Spleen (tissue), 11 donors: ENCODE results near the gene TMEM63B. TPM values are rescaled to one million over a fixed set of nuclear protein-coding genes. Genes with fewer than 3 reads are reported as not detected.
"Not testable (repeated sequence)": the region's sequence is repeated elsewhere in the genome, so short reads cannot be mapped to it uniquely, and the experiment has no call there.

ENCODE experiments used
- DNase-seq: peaks from one replicate; pipeline ENCODE4 v3.0.0-alpha.2; 2020
- H3K27ac ChIP-seq, 8 donors: fragments of 200-600 bp; sonication (generic) in 7 of 8; 1 replicate in 4 of 8; 2 replicates in 4 of 8; pipeline versions ENCODE4 v1.5.0 to v1.8.0; 2016 to 2021; ENCODE audit warnings: inconsistent platforms in 4 of 8, mild to moderate bottlenecking in 4 of 8, moderate library complexity in 1 of 8
- H3K27me3 ChIP-seq, 7 donors: fragments of 200-600 bp; sonication (generic) in 6 of 7; replicated peaks in 1 of 7; 1 replicate in 4 of 7; 2 replicates in 3 of 7; pipeline versions ENCODE4 v1.5.0 to v1.8.0; 2016 to 2021; ENCODE audit warnings: inconsistent platforms in 3 of 7, mild to moderate bottlenecking in 1 of 7
- H3K36me3 ChIP-seq, 6 donors: fragments of 200-600 bp; sonication (generic) in 5 of 6; 1 replicate in 4 of 6; 2 replicates in 2 of 6; pipeline versions ENCODE4 v1.5.0 to v1.8.0; 2016 to 2021; ENCODE audit warnings: inconsistent platforms in 2 of 6
- H3K4me1 ChIP-seq, 6 donors: fragments of 200-600 bp; sonication (generic) in 5 of 6; 1 replicate in 3 of 6; 2 replicates in 3 of 6; pipeline versions ENCODE4 v1.5.0 to v1.8.0; 2016 to 2021; ENCODE audit warnings: inconsistent platforms in 3 of 6
- H3K4me3 ChIP-seq, 8 donors: fragments of 200-600 bp; sonication (generic) in 7 of 8; 1 replicate in 4 of 8; 2 replicates in 4 of 8; pipeline versions ENCODE4 v1.5.0 to v1.8.0; 2016 to 2021; ENCODE audit warnings: inconsistent platforms in 4 of 8, mild to moderate bottlenecking in 4 of 8, moderate library complexity in 2 of 8
- H3K9me3 ChIP-seq, 8 donors: fragments of 200-600 bp; sonication (generic) in 7 of 8; 1 replicate in 4 of 8; 2 replicates in 4 of 8; pipeline versions ENCODE4 v1.5.0 to v1.8.0; 2016 to 2021; ENCODE audit warnings: inconsistent platforms in 4 of 8
- CTCF ChIP-seq, 11 experiments: fragments of 200-600 bp in 7 of 11; fragments of 450-650 bp in 4 of 11; sonication (generic) in 4 of 11; IDR thresholded peaks in 8 of 11; conservative IDR thresholded peaks in 3 of 11; 1 replicate in 7 of 11; 2 replicates in 4 of 11; pipeline versions ENCODE4 v1.4.0 to v1.8.0; 2016 to 2021; ENCODE audit warnings: antibody characterized with exemption in 11 of 11, inconsistent platforms in 4 of 11, mild to moderate bottlenecking in 1 of 11
- POLR2A ChIP-seq, 3 donors: fragments of 450-650 bp; IDR thresholded peaks; one replicate each; pipeline ENCODE4 v1.5.1; 2017; ENCODE audit warnings: antibody characterized with exemption in 3 of 3, mild to moderate bottlenecking in 1 of 3
- POLR2AphosphoS5 ChIP-seq, 3 donors: sonication (generic); formaldehyde crosslinking; IDR thresholded peaks; one replicate each; pipeline ENCODE4 v1.5.1; 2017; ENCODE audit warnings: antibody characterized with exemption in 3 of 3
- WGBS, 5 donors: extraction: QIAGEN DNeasy Blood & Tissue Kit in 3 of 5; methylation state at CpG; one replicate each; pipeline versions ENCODE4 v1.1.5 to v1.1.7; 2013 to 2018; 5-methylcytosine and 5-hydroxymethylcytosine counted together
- intact Hi-C: fragments of 100-400 bp; cut with DNase I; formaldehyde crosslinking; loops from one replicate; pipeline ENCODE4 v1.15.0; 2023; ENCODE audit warnings: low total_unique reads
- polyA plus RNA-seq, 3 donors: library from polyadenylated mRNA; stranded (reverse); fragments of 200-250 nt; gene quantifications; one replicate each; pipeline ENCODE4 v1.2.1, GENCODE V29; 2013
- total RNA-seq, 7 donors: library from RNA; depleted of rRNA in 3 of 7; stranded (reverse); fragments of >200 nt in 3 of 7; fragmentation: NEBNext Ultra II Directional in 4 of 7; extraction: Animal tissue kit (Norgen Biotek cat#: 25700) in 4 of 7; gene quantifications; one replicate each; pipeline versions ENCODE4 v1.1.0 to v1.2.1, GENCODE V29; 2016 to 2021
- donor health status: healthy with polysubstance abuse.
- donor health status: DM: no; HTN: no; CAD: no; lungs with moderate emphysema.
- donor health status: DM: no; HTN: no; CAD: no.
- donor health status: Bipolar disorder and iron deficiency.
- donor health status: healthy.
- donor health status: DM: no; HTN: no; CAD: no.
- donor health status: DM: yes; HTN: yes; CAD: no.

Gene TMEM63B
- total and polyA plus RNA-seq, 10 donors = 2.8 to 24.8 (median 18.3) TPM

- no peak overlapping the region for H3K4me3 ChIP-seq
- H3K36me3 ChIP-seq = peaks cover 0 to 11% (median 2%) of the 10 kb centered on the region in 6 donors
- H3K27ac ChIP-seq = no peak overlapping the region
- no peak for DNase-seq
- 91 to 96% (median 93%) methylated on average over 11 of the region's 11 CpGs for WGBS, 5 donors
- H3K9me3 ChIP-seq = no peaks in the 10 kb centered on the region
- H3K4me1 ChIP-seq = no peaks in the 10 kb centered on the region
- intact Hi-C loops = no loop called here
- no peak for TF ChIP-seq POLR2AphosphoS5 (IDR thresholded peaks at IDR 0.05)
- TF ChIP-seq CTCF (IDR thresholded peaks at IDR 0.05 in 8 of 11, conservative IDR thresholded peaks at IDR 0.05 in 3 of 11) = no peak
- TF ChIP-seq POLR2A (IDR thresholded peaks at IDR 0.05) = no peak
- no peaks in the 10 kb centered on the region for H3K27me3 ChIP-seq
Observed at GRCh38 chr6:44088827-44089590, 38.3 kb upstream of the TMEM63B start.

GRCh38 chr6:44090465-44090864 is 36.9 kb upstream of the TMEM63B start:
- no peaks in the 10 kb centered on the region for H3K4me1 ChIP-seq
- TF ChIP-seq CTCF (IDR thresholded peaks at IDR 0.05 in 8 of 11, conservative IDR thresholded peaks at IDR 0.05 in 3 of 11) (no peak), POLR2A (IDR thresholded peaks at IDR 0.05) (no peak)
- no peak for DNase-seq
- H3K9me3 ChIP-seq = no peaks in the 10 kb centered on the region
- 80 to 100% (median 90%) methylated on average over 1 to 5 of the region's 5 CpGs for WGBS, 5 donors
- H3K4me3 ChIP-seq = no peak overlapping the region
- H3K27me3 ChIP-seq = no peaks in the 10 kb centered on the region
- intact Hi-C loops = loop anchor here (10.0 kb wide), 1 partner anchor 144 kb away; no protein-coding TSS in a partner anchor
- H3K36me3 ChIP-seq = peaks cover 0 to 22% (median 3%) of the 10 kb centered on the region in 6 donors
- H3K27ac ChIP-seq = no peak overlapping the region

GRCh38 chr6:44091356-44091755 is 36.0 kb upstream of the TMEM63B start:
- not testable (repeated sequence) for H3K27me3 ChIP-seq, H3K4me3 ChIP-seq, H3K27ac ChIP-seq, H3K9me3 ChIP-seq, H3K4me1 ChIP-seq, DNase-seq
- peaks cover 0 to 22% (median 3%) of the 10 kb centered on the region in 6 donors for H3K36me3 ChIP-seq
- intact Hi-C loops = loop anchor here (10.0 kb wide), 1 partner anchor 143 kb away; no protein-coding TSS in a partner anchor
- 91 to 99% (median 94%) methylated on average over 3 of the region's 3 CpGs for WGBS, 5 donors

- Histone ChIP-seq H3K27me3 (no peaks in the 10 kb centered on the region), H3K27ac (no peak overlapping the region), H3K4me1 (peaks cover 0 to 7% (median 0%) of the 10 kb centered on the region in 6 donors), H3K9me3 (no peaks in the 10 kb centered on the region), H3K4me3 (no peak overlapping the region), H3K36me3 (peaks cover 0 to 22% (median 3%) of the 10 kb centered on the region in 6 donors)
- no peak for DNase-seq
- WGBS, 5 donors = 75 to 90% (median 81%) methylated on average over 7 of the region's 7 CpGs
- TF ChIP-seq CTCF (IDR thresholded peaks at IDR 0.05 in 8 of 11, conservative IDR thresholded peaks at IDR 0.05 in 3 of 11) = no peak
- intact Hi-C loops = loop anchor here (10.0 kb wide), 1 partner anchor 143 kb away; no protein-coding TSS in a partner anchor
Observed at GRCh38 chr6:44091981-44092884, 35.1 kb upstream of the TMEM63B start.
